KOPT-K1 (cell line): ENCODE results near the gene TNFRSF13B.
"Not testable (repeated sequence)": the region's sequence is repeated elsewhere in the genome, so short reads cannot be mapped to it uniquely, and the experiment has no call there.

ENCODE experiments used
- H3K27ac ChIP-seq: fragments of 200-600 bp; sonication (generic); 2 replicates; pipeline ENCODE4 v1.5.1; 2016; ENCODE audit warnings: antibody characterized with exemption, mild to moderate bottlenecking, low read depth, low read length; ENCODE audit not compliant: poor library complexity, severe bottlenecking
- H3K36me3 ChIP-seq: fragments of 200-600 bp; sonication (generic); 2 replicates; pipeline ENCODE4 v1.5.1; 2017; ENCODE audit warnings: antibody characterized with exemption, mild to moderate bottlenecking, low read length, moderate library complexity; ENCODE audit not compliant: insufficient read depth
- H3K9me3 ChIP-seq: fragments of 200-600 bp; sonication (generic); 2 replicates; pipeline ENCODE4 v1.5.1; 2017; ENCODE audit warnings: antibody characterized with exemption, low read length, mild to moderate bottlenecking; ENCODE audit not compliant: insufficient read depth, poor library complexity, severe bottlenecking

The TNFRSF13B gene

GRCh38 chr17:17011043-17011907 lies 39.4 kb upstream of the TNFRSF13B start:
- not testable (repeated sequence) for H3K27ac ChIP-seq, H3K36me3 ChIP-seq, H3K9me3 ChIP-seq

GRCh38 chr17:17010545-17011034 lies 38.7 kb upstream of the TNFRSF13B start:
- H3K36me3 ChIP-seq, H3K9me3 ChIP-seq, H3K27ac ChIP-seq: not testable (repeated sequence)

- not testable (repeated sequence) for H3K36me3 ChIP-seq, H3K9me3 ChIP-seq, H3K27ac ChIP-seq
Observed at GRCh38 chr17:17009972-17010371, 38.1 kb upstream of the TNFRSF13B start.

- not testable (repeated sequence) for H3K36me3 ChIP-seq, H3K27ac ChIP-seq, H3K9me3 ChIP-seq
Observed at GRCh38 chr17:17008621-17009397, 36.9 kb upstream of the TNFRSF13B start.

- H3K36me3 ChIP-seq, H3K27ac ChIP-seq, H3K9me3 ChIP-seq: not testable (repeated sequence)
Observed at GRCh38 chr17:17007891-17008290, 36.0 kb upstream of the TNFRSF13B start.

GRCh38 chr17:17004997-17005614 lies 33.2 kb upstream of the TNFRSF13B start:
- H3K27ac ChIP-seq, H3K9me3 ChIP-seq, H3K36me3 ChIP-seq: not testable (repeated sequence)

- Histone ChIP-seq H3K36me3 (no peaks in the 10 kb centered on the region), H3K9me3 (no peaks in the 10 kb centered on the region), H3K27ac (no peak overlapping the region)
Observed at GRCh38 chr17:17004251-17004996, 32.5 kb upstream of the TNFRSF13B start.

GRCh38 chr17:17002731-17003715 lies 31.1 kb upstream of the TNFRSF13B start:
- not testable (repeated sequence) for H3K27ac ChIP-seq, H3K9me3 ChIP-seq, H3K36me3 ChIP-seq

- no peak overlapping the region for H3K27ac ChIP-seq
Observed at GRCh38 chr17:17001874-17002520, 30.1 kb upstream of the TNFRSF13B start.

GRCh38 chr17:17001076-17001777 lies 29.3 kb upstream of the TNFRSF13B start:
- no peaks in the 10 kb centered on the region for H3K36me3 ChIP-seq
- H3K27ac ChIP-seq: no peak overlapping the region
- H3K9me3 ChIP-seq: no peaks in the 10 kb centered on the region

More at GRCh38 chr17:17001874-17002520, 30.1 kb upstream of the TNFRSF13B start:
- Histone ChIP-seq H3K9me3 (no peaks in the 10 kb centered on the region), H3K36me3 (no peaks in the 10 kb centered on the region)

- Histone ChIP-seq H3K27ac (no peak overlapping the region), H3K36me3 (no peaks in the 10 kb centered on the region), H3K9me3 (no peaks in the 10 kb centered on the region)
Observed at GRCh38 chr17:16999931-17000625, 28.2 kb upstream of the TNFRSF13B start.

- Histone ChIP-seq H3K9me3 (no peaks in the 10 kb centered on the region), H3K36me3 (no peaks in the 10 kb centered on the region), H3K27ac (no peak overlapping the region)
Observed at GRCh38 chr17:16997514-16998429, 25.9 kb upstream of the TNFRSF13B start.
